ENCODE data around the gene SERGEF. TPM values are rescaled to one million over a fixed set of nuclear protein-coding genes. Genes with fewer than 3 reads are reported as not detected.

Gene SERGEF
- total and polyA plus RNA-seq, 7 donors: 24.0 to 50.4 (median 30.7) TPM

DNA sequence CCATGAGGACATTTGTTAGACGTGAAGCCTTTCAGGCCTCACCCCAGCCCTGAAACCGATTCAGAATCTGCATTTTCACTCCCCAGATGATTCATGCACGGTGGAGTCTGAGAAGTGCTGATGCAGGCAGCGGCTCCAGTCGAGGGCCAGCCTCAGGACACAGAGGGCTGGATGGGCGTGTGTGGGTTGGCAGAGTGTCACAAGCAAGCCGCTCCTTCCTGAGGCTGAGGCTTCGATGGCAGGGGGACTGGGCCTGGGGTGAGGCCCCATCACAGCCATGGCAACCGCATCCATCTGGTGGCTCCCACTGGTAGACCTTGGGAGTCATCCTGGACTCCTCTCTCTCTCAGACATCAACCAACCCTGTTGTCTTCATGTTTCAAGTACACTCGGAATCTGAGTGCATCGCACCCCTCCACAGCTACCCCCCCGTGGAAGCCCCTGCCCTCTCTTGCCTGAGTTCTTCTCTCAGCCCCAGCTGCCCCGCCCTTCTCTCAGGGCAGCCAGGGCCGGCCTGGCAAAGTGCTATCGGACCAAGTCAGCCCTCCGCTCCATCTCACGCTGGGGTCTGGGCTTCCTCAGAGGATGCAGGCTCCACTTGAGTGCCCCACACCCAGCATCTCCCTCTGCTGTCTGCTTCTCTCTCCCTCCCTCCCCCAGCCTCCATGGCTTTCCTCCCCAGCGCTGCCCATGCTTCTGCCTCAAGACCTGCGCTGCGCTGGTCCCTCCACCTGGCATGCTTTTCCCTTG is 267.6 kb downstream of the SERGEF start:
- 75 to 83% methylated on average over 20 of the region's 20 CpGs for WGBS, 2 donors
- no peaks in the 10 kb centered on the region for H3K9me3 ChIP-seq
- no peak overlapping the region for H3K27ac ChIP-seq
- peaks cover 0 to 29% (median 14%) of the 10 kb centered on the region in 3 donors for H3K27me3 ChIP-seq
- H3K36me3 ChIP-seq: no peaks in the 10 kb centered on the region
- TF ChIP-seq POLR2AphosphoS5 (IDR thresholded peaks at IDR 0.05): no peak
- H3K4me3 ChIP-seq: no peak overlapping the region
- intact Hi-C loops (cut with DNase I): no loop called here
- peak; percentile 62 for DNase-seq
- H3K4me1 ChIP-seq: no peaks in the 10 kb centered on the region

DNA sequence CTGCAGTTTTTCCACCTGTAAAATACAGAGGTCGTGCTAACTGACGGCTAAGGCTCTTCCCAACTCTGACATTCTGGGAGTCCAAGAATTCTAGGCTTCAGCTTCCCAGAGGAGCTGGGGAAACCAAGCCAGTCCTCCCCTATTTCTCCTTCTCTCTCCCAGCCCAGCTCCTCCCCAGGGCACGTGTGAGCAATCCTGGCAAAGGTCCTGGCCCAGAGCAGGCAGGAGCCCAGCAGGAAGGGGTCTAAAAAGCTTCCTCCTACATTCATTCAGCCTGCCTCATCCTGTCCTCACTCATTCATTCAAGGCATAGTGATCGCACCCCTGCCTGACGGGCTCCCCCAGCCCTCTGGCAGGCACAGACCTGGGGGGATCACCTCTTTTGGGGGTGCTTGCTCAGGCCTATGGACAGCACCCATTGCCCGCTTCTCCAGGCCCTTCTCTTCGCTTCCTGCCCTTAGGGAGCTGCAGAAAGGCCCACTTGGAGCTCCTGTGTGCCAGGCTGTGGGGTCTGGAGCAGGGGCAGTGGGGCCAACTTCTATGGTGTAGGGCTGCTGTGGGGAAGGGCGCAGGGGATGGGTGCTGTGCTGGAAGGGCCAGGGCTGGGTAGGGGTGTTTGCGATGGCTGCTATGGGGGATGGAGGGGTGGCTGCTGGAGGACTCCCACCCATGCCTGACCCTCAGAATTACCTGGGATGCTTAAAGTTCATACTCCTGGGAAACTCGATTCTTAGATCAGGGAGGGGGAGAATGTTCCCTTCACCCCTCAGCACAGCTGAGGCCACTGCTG is 268.5 kb downstream of the SERGEF start:
- intact Hi-C loops (cut with DNase I): no loop called here
- Histone ChIP-seq H3K4me1 (no peaks in the 10 kb centered on the region), H3K27me3 (peaks cover 0 to 37% (median 22%) of the 10 kb centered on the region in 3 donors), H3K9me3 (no peaks in the 10 kb centered on the region), H3K27ac (no peak overlapping the region), H3K4me3 (no peak overlapping the region), H3K36me3 (no peaks in the 10 kb centered on the region)
- DNase-seq: peak; percentile 49
- TF ChIP-seq POLR2AphosphoS5 (IDR thresholded peaks at IDR 0.05): no peak
- no peak for TF ChIP-seq POLR2A (IDR thresholded peaks at IDR 0.05)
- TF ChIP-seq EP300 (IDR thresholded peaks at IDR 0.05): no peak
- TF ChIP-seq, protein P1, sequence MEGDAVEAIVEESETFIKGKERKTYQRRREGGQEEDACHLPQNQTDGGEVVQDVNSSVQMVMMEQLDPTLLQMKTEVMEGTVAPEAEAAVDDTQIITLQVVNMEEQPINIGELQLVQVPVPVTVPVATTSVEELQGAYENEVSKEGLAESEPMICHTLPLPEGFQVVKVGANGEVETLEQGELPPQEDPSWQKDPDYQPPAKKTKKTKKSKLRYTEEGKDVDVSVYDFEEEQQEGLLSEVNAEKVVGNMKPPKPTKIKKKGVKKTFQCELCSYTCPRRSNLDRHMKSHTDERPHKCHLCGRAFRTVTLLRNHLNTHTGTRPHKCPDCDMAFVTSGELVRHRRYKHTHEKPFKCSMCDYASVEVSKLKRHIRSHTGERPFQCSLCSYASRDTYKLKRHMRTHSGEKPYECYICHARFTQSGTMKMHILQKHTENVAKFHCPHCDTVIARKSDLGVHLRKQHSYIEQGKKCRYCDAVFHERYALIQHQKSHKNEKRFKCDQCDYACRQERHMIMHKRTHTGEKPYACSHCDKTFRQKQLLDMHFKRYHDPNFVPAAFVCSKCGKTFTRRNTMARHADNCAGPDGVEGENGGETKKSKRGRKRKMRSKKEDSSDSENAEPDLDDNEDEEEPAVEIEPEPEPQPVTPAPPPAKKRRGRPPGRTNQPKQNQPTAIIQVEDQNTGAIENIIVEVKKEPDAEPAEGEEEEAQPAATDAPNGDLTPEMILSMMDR (IDR thresholded peaks at IDR 0.05): no peak
- 73 to 74% methylated on average over 10 of the region's 10 CpGs for WGBS, 2 donors

DNA sequence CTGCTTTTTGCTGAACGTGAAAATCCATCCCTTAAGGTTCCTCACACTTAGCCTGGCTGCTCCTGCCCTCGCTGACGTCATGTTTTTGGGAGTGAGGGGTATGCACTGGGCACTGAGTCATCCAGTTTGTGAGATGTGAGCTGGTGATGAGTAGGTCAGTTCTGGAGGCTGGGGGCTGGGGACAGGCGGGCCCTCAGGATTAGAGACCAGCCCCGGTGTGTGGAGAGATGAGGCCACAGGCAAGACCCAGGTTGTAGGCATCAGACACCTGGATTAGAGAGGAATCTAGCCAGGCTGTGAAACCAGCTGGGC is 269.1 kb downstream of the SERGEF start:
- Histone ChIP-seq H3K36me3 (no peaks in the 10 kb centered on the region), H3K4me3 (no peak overlapping the region), H3K9me3 (no peaks in the 10 kb centered on the region), H3K27me3 (peaks cover 2 to 43% (median 27%) of the 10 kb centered on the region in 3 donors), H3K27ac (no peak overlapping the region), H3K4me1 (no peaks in the 10 kb centered on the region)
- intact Hi-C loops (cut with DNase I): no loop called here
- peak; percentile 28 for DNase-seq
- TF ChIP-seq, protein P1 (IDR thresholded peaks at IDR 0.05): no peak
- TF ChIP-seq POLR2A (IDR thresholded peaks at IDR 0.05) (no peak), EP300 (IDR thresholded peaks at IDR 0.05) (no peak), POLR2AphosphoS5 (IDR thresholded peaks at IDR 0.05) (no peak)
- WGBS, 2 donors: 79 to 80% methylated on average over 5 of the region's 5 CpGs

DNA sequence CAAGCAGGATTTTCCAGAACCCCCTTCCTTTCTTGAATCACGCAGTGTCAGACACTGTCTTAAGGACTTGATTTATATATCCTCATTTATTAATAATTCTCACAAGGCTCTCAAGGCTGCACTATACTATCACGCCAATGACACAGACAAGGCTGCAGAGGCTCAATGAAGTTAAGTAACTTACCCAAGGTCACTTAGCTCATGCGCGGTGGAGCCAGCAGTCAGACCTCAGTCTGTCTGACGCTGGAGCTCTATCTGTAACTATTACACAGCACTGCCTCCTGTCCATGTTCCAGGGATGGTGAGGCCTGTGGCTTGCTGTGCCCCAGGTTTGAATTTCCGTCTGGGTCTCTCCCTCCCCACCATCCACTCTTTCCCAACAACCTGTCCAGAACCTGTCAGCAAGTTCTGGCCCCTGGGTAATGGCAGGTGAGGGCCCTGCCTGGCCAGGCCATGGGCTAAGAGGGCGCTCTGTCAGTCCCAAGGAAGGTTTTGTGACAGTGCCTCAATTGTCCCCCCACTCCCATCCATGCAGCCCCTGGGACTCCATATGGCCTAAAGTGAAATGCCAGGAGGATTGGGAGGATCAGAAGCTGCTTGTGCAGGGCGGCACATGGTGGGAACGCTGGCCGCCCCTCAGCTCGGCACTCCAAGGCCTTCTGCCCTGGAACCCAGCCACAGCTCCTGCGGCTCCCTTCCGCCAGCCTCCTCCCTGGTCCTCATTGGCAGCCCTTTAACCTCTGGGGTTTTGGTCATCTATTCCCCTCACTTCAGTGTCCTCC is 269.6 kb downstream of the SERGEF start:
- 83 to 91% methylated on average over 13 of the region's 13 CpGs for WGBS, 2 donors
- intact Hi-C loops (cut with DNase I): no loop called here

More for the DNA sequence above, 269.6 kb downstream of the SERGEF start:
- Histone ChIP-seq H3K4me3 (no peak overlapping the region), H3K27ac (no peak overlapping the region), H3K9me3 (no peaks in the 10 kb centered on the region), H3K27me3 (peaks cover 7 to 49% (median 32%) of the 10 kb centered on the region in 3 donors), H3K4me1 (no peaks in the 10 kb centered on the region), H3K36me3 (no peaks in the 10 kb centered on the region)
- DNase-seq: no peak
- TF ChIP-seq, protein P1 (IDR thresholded peaks at IDR 0.05): no peak
- TF ChIP-seq EP300 (IDR thresholded peaks at IDR 0.05): no peak
